Mesothelial cell of epicardium (in vitro differentiated cells): ENCODE measurements around the gene TECPR1. TPM values are rescaled to one million over a fixed set of nuclear protein-coding genes. Genes with fewer than 3 reads are reported as not detected.

Experiments used
- DNase-seq, 2 experiments: peaks; one replicate each; pipeline ENCODE4 v3.0.0; 2021; ENCODE audit warnings: low spot score in 2 of 2; ENCODE audit not compliant: unreplicated experiment in 2 of 2
- H3K27ac Mint-ChIP-seq: 2 replicates; pipeline ENCODE4 v1.8.0; 2021; ENCODE audit warnings: mixed read lengths
- H3K27me3 Mint-ChIP-seq: 2 replicates; pipeline ENCODE4 v1.8.0; 2021; ENCODE audit warnings: low read depth, mixed read lengths
- H3K36me3 Mint-ChIP-seq: 2 replicates; pipeline ENCODE4 v1.8.0; 2021; ENCODE audit warnings: mixed read lengths
- H3K4me1 Mint-ChIP-seq: 2 replicates; pipeline ENCODE4 v1.8.0; 2021; ENCODE audit warnings: mixed read lengths
- H3K4me3 Mint-ChIP-seq: 2 replicates; pipeline ENCODE4 v1.8.0; 2021; ENCODE audit warnings: mild to moderate bottlenecking, moderate library complexity, mixed read lengths
- H3K9me3 Mint-ChIP-seq: 2 replicates; pipeline ENCODE4 v1.8.0; 2021; ENCODE audit warnings: mixed read lengths
- total RNA-seq: library from RNA; stranded (reverse); gene quantifications from 3 replicates; pipeline ENCODE4 v1.2.1, GENCODE V29; 2021
- TF ChIP-seq, protein P1 (sequence below): fragments of 200-600 bp; sonication (generic); IDR thresholded peaks from one replicate; pipeline ENCODE4 v1.5.0; 2021; ENCODE audit warnings: antibody characterized with exemption; ENCODE audit not compliant: unreplicated experiment

TECPR1 gene
- total RNA-seq, 1 donor from 2014 or later = 38.0 TPM

DNA sequence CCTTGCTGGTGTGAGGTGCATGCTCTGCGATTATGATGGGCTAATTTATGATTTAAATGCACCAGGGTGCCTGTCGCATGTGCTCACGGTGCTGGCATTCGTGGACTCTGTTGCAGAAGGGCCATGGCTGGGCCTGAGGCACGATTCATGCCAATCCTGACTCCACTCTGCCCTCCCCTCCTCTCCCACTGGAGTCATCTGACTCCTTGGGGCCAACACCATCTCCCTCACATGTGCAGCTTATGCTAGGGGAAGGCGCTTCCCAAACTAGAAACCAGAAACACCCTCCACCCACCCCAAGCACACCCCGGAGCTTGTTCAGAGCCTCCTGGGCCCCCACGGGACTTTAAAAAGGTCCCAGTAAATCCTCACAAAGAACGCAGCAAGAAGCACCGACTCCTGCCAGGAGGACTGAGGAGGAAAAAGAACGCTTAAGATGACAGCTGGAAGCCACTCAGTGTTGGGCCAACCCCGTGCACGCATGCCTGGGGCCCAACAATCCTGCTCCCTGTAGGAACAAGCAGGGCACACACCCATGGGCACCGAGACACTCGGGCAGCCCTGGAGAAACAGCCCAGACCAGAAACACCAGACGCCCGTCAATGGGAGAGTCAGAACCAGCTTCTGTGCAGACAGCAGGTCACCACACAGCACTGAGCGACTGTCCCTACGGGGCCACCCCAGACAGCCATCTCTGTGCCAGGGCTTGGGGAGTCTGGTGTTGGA lies 43.6 kb upstream of the TECPR1 start:
- no peaks in the 10 kb centered on the region for H3K4me1 Mint-ChIP-seq
- H3K27me3 Mint-ChIP-seq = no peaks in the 10 kb centered on the region
- DNase-seq = no peak
- H3K4me3 Mint-ChIP-seq = no peak overlapping the region
- TF ChIP-seq, protein P1, sequence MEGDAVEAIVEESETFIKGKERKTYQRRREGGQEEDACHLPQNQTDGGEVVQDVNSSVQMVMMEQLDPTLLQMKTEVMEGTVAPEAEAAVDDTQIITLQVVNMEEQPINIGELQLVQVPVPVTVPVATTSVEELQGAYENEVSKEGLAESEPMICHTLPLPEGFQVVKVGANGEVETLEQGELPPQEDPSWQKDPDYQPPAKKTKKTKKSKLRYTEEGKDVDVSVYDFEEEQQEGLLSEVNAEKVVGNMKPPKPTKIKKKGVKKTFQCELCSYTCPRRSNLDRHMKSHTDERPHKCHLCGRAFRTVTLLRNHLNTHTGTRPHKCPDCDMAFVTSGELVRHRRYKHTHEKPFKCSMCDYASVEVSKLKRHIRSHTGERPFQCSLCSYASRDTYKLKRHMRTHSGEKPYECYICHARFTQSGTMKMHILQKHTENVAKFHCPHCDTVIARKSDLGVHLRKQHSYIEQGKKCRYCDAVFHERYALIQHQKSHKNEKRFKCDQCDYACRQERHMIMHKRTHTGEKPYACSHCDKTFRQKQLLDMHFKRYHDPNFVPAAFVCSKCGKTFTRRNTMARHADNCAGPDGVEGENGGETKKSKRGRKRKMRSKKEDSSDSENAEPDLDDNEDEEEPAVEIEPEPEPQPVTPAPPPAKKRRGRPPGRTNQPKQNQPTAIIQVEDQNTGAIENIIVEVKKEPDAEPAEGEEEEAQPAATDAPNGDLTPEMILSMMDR = no peak
- H3K9me3 Mint-ChIP-seq = no peaks in the 10 kb centered on the region
- no peak overlapping the region for H3K27ac Mint-ChIP-seq
- peaks cover 8% of the 10 kb centered on the region for H3K36me3 Mint-ChIP-seq

DNA sequence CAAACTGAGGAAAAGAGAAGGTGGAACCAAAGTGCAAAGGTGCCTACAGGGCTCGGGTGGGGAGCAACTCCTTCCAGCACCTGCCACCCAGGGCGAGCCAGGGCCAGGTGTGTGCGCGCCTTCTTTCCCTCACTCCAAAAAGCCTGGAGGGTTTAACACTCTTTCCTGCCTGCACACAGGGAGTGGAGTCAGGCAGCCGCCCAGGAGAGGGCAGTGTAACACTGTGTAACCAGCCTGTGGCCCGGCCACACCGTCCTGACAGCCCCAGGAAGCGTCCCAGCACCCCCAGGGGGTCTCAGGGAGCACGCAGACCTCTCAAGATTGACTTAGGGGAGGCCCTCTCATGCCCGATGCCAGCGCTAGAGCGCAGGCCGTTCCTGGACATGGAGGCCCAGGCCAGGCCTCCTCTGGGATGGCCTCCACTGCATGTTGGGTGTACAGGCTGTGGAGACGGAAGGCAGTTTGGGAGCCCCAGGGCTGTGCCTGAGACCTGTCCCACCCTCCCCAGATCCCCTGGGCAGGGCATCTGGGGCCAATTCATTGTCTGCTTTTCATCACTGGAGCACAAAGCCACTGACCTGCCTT lies 42.9 kb upstream of the TECPR1 start:
- no peaks in the 10 kb centered on the region for H3K4me1 Mint-ChIP-seq
- peak; percentile 54 to 78 for DNase-seq
- H3K27ac Mint-ChIP-seq = no peak overlapping the region
- TF ChIP-seq, protein P1 = peak; percentile 46
- H3K9me3 Mint-ChIP-seq = no peaks in the 10 kb centered on the region
- H3K36me3 Mint-ChIP-seq = peaks cover 3% of the 10 kb centered on the region
- H3K4me3 Mint-ChIP-seq = no peak overlapping the region
- H3K27me3 Mint-ChIP-seq = no peaks in the 10 kb centered on the region

DNA sequence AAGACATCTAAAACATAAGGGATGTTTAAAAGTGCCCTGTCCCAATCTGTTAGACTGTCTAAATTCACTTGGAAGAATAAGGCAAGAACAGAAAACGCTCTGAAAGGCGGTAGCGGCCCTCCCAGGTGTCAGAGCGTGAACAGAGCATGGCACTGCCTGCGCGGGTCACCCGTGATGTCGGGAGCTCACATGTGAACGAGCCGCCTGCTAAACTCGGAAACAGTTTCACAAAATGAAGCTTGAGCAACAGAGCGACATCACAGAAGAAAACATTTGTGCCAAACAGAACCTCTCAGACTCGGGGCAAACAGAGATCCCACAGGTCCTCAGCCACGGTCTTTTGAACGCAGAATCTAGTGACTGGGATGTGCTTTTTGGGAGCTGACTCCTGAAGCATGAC lies 42.3 kb upstream of the TECPR1 start:
- H3K4me1 Mint-ChIP-seq = no peaks in the 10 kb centered on the region
- H3K27me3 Mint-ChIP-seq = no peaks in the 10 kb centered on the region
- H3K9me3 Mint-ChIP-seq = no peaks in the 10 kb centered on the region
- DNase-seq = no peak
- no peak overlapping the region for H3K27ac Mint-ChIP-seq
- H3K4me3 Mint-ChIP-seq = no peak overlapping the region
- TF ChIP-seq, protein P1 = no peak
- H3K36me3 Mint-ChIP-seq = peaks cover 3% of the 10 kb centered on the region

DNA sequence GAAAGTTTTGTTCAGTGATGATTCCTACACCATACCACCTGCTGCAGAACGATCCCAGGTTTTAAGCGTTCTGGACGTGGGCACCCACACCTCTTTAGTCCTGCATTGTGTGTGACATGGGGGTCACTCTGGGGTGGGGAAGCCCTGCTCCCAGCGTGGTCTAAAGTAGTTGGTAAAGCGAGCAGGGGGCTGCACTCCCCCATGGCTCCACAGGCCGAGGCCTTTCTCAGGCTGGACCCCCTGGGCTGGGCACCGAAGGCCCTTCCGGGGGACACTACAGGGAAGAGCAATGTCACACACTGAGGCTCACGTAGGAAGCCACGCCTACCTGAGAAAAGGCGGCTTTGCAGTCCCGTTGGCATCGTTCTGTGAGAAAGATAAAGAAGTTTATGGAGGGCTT lies 41.7 kb upstream of the TECPR1 start:
- H3K27ac Mint-ChIP-seq = no peak overlapping the region
- no peak overlapping the region for H3K4me3 Mint-ChIP-seq
- no peak for DNase-seq
- no peaks in the 10 kb centered on the region for H3K9me3 Mint-ChIP-seq
- no peaks in the 10 kb centered on the region for H3K27me3 Mint-ChIP-seq
- peaks cover 3% of the 10 kb centered on the region for H3K36me3 Mint-ChIP-seq
- TF ChIP-seq, protein P1 = no peak
- no peaks in the 10 kb centered on the region for H3K4me1 Mint-ChIP-seq

DNA sequence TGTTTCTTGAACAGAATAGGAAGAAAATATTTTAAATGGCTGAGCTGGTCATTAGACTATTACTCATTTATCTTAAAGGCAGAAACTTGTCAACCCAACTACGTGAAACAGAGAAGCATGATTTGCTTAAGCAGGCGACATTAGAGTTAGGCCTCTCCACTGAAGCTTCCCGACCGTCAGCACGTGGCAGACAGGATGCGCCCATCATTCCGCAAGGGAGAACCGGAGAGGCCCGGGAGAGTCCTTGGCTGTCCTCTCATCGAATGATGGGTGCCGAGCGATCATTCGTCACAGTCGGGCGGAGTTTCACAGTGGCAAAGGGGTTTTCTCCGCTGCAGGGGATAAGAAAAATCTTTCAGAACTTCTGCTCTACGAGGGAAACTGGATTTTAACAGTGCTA lies 41.2 kb upstream of the TECPR1 start:
- H3K27ac Mint-ChIP-seq = no peak overlapping the region
- H3K4me3 Mint-ChIP-seq = no peak overlapping the region
- no peaks in the 10 kb centered on the region for H3K27me3 Mint-ChIP-seq
- TF ChIP-seq, protein P1 = no peak
- peaks cover 4% of the 10 kb centered on the region for H3K36me3 Mint-ChIP-seq
- no peaks in the 10 kb centered on the region for H3K4me1 Mint-ChIP-seq
- no peak for DNase-seq
- no peaks in the 10 kb centered on the region for H3K9me3 Mint-ChIP-seq
